GM10248 (cell line): ENCODE results near the gene ITGA1.

Source experiments
- CTCF ChIA-PET: fragments of 300-600 bp; sonication (Branson Sonifier 250); formaldehyde crosslinking; extraction: SDS; loops from one replicate; lab custom pipeline; 2021; ENCODE audit warnings: antibody characterized with exemption; lab: Yijun Ruan, JAX
- POLR2A ChIA-PET: fragments of 350-650 bp; sonication (Branson Sonifier 250); formaldehyde crosslinking; extraction: SDS; loops from one replicate; lab custom pipeline; 2020; ENCODE audit warnings: antibody characterized with exemption; lab: Yijun Ruan, JAX
- DNase-seq: peaks from one replicate; pipeline ENCODE4 v3.0.0; 2012; ENCODE audit errors: extremely low spot score
- TF ChIP-seq, protein P1 (sequence below): IDR thresholded peaks from 2 replicates; pipeline ENCODE4 v1.5.1; 2012; ENCODE audit warnings: mild to moderate bottlenecking, low read depth; ENCODE audit errors: extremely low read depth, missing control alignments, control extremely low read depth

Gene ITGA1

DNA sequence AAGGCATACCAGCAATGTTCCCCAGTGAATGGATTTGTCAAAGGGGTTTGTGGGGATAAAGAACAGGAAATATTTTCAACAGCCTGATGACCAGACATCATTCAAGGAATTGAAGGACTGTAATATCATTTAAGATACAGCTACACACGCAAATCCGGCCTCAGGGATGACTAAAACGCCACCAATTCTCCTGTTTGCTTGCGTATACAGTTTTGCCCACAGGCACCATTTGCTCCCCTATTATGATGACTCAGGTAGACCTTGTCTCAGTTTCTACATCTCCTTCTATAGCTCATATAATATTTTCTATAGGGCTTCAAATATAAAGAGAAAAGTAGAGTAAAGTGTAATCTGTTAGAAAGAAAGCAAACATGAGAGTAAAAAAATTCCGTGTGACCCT lies 29.7 kb upstream of the ITGA1 start:
- CTCF ChIA-PET, result interaction anchor here (1.4 to 2.3 kb wide), 3 partner anchors 9 to 64 kb away, joined by 6 to 7 read pairs (median 7); no protein-coding TSS in a partner anchor
- POLR2A ChIA-PET, result no interaction called here
- TF ChIP-seq, protein P1, sequence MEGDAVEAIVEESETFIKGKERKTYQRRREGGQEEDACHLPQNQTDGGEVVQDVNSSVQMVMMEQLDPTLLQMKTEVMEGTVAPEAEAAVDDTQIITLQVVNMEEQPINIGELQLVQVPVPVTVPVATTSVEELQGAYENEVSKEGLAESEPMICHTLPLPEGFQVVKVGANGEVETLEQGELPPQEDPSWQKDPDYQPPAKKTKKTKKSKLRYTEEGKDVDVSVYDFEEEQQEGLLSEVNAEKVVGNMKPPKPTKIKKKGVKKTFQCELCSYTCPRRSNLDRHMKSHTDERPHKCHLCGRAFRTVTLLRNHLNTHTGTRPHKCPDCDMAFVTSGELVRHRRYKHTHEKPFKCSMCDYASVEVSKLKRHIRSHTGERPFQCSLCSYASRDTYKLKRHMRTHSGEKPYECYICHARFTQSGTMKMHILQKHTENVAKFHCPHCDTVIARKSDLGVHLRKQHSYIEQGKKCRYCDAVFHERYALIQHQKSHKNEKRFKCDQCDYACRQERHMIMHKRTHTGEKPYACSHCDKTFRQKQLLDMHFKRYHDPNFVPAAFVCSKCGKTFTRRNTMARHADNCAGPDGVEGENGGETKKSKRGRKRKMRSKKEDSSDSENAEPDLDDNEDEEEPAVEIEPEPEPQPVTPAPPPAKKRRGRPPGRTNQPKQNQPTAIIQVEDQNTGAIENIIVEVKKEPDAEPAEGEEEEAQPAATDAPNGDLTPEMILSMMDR, result no peak
- DNase-seq, result no peak

- CTCF ChIA-PET, result interaction anchor here (2.0 kb wide), 1 partner anchor 8 kb away, joined by 7 read pairs; no protein-coding TSS in a partner anchor
- POLR2A ChIA-PET, result no interaction called here
- TF ChIP-seq, protein P1, result no peak
- no peak for DNase-seq
Observed at GRCh38 chr5:52759331-52759730, 28.4 kb upstream of the ITGA1 start.

DNA sequence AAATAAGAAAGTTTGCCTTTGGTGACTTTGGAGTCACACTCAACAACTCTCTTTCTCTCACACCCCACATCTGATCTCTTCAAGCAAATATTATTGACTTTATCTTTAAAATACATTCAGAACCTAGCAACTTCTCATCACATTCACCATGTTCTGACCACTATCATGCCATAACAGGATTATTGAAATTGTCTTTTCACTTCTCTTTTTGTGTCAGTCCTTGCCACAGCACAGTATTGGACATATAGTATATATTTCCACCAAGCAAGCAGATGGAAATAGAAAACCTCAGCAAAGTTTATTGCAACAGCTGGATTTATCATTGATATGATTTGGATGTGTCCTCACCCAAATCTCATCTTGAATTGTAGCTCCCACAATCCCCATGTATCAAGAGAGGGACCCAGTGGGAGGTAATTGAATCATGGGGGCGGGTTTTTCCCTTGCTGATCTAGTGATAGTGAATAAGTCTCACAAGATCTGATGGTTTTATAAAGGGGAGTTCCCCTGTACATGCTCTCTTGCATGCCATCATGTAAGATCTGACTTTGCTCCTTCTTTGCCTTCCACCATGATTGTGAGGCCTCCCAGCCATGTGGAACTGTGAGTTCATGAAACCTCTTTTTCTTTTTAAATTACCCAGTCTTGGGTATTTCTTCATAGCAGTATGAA lies 26.9 kb upstream of the ITGA1 start:
- TF ChIP-seq, protein P1, result no peak
- POLR2A ChIA-PET, result no interaction called here
- CTCF ChIA-PET, result interaction anchor here (1.2 kb wide), 1 partner anchor 27 kb away, joined by 3 read pairs; the partner anchor contains the start of genes ITGA1 and PELO
- DNase-seq, result no peak

- no peak for DNase-seq
- ChIA-PET CTCF (interaction anchor here (0.8 to 2.0 kb wide), 5 partner anchors 9 to 148 kb away, joined by 3 to 7 read pairs (median 3); no protein-coding TSS in a partner anchor), POLR2A (no interaction called here)
- TF ChIP-seq, protein P1, result no peak
Observed at GRCh38 chr5:52767217-52767743, 20.4 kb upstream of the ITGA1 start.

GRCh38 chr5:52767766-52768480 lies 19.8 kb upstream of the ITGA1 start:
- TF ChIP-seq, protein P1, result no peak
- ChIA-PET CTCF (interaction anchor here (0.8 to 2.0 kb wide), 5 partner anchors 9 to 148 kb away, joined by 3 to 7 read pairs (median 3); no protein-coding TSS in a partner anchor), POLR2A (no interaction called here)
- no peak for DNase-seq

DNA sequence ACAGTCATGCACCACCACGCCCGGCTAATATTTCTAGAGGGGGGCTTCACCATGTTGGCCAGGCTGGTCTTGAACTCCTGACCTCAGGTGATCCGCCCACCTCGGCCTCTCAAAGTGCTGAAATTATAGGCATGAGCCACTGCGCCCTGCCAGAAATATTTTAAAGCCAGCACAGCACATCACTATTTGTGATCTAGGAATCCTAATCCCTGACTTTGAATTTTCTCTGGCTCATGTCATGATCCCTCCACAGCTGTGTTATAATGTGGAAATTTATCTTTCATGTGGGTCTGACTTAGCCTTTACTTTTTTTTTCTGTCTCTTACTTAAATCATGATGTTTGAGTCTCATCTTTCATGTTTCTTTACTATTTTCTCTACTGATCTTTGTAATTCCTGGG lies 18.7 kb upstream of the ITGA1 start:
- POLR2A ChIA-PET, result no interaction called here
- TF ChIP-seq, protein P1, result no peak
- CTCF ChIA-PET, result no interaction called here
- DNase-seq, result no peak
